GM12873 (cell line): ENCODE results near the gene PNMA6E.

Experiments
- CTCF ChIP-seq: IDR thresholded peaks from 2 replicates; pipeline ENCODE4 v1.5.1; 2012; ENCODE audit warnings: low read depth, mild to moderate bottlenecking, moderate library complexity, low read length, control low read depth; ENCODE audit not compliant: insufficient read depth; ENCODE audit errors: missing control alignments

Gene PNMA6E

GRCh38 chrX:153366878-153367538 is 34.1 kb downstream of the PNMA6E start:
- TF ChIP-seq CTCF: no peak

GRCh38 chrX:153366119-153366518 is 35.0 kb downstream of the PNMA6E start:
- no peak for TF ChIP-seq CTCF

- TF ChIP-seq CTCF: no peak
Observed at GRCh38 chrX:153365670-153366069, 35.5 kb downstream of the PNMA6E start.

DNA sequence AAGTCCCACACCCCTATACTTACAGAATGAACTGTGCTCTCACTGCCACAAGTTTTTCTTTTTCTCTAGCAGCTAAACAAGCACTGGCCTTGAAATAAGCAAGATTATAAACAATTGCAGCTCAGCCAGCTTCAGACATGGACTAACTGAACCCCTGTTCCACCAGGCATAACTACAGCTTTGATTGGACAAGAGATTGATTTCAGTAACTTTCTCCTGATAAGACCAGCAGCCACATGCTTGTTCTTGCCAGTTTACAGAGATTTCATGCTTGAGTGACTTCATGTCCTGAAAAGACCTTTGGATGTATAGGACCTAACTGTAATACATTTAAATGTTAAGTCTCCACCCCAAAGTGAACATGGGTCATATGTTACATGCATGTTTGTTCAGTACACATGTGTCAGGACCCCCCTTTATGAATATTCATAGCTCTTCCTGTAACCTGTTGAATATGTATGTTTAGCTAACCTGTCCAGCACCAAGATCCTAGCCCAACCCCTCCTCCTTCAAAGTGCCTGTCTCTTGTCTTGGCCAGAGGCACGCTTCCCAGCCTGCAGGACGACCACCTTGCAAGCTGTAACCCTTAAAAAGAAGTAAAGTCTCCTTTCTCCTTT is 39.3 kb downstream of the PNMA6E start:
- TF ChIP-seq CTCF: no peak

GRCh38 chrX:153357877-153358276 is 43.3 kb downstream of the PNMA6E start:
- no peak for TF ChIP-seq CTCF

GRCh38 chrX:153353416-153353815 is 47.7 kb downstream of the PNMA6E start:
- TF ChIP-seq CTCF: no peak

DNA sequence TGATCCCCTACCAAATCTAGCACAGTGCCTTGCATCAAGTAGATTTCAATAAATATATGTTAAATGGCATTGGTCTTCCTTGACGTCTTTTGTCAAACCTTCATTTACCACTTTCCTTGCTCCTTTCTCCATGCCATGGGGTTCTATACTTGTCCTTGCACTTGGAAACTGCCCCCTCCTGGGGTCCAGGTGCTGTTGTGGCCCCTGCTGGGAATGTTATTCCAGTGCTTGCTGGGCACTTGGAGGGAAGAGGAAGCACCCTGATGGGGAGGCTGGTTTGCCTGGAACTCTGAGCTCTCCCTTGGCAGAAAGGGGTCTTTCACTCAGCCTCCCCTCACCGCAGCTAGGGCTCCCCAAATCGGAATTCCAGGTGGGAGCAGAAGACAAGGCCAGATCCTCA is 48.3 kb downstream of the PNMA6E start:
- no peak for TF ChIP-seq CTCF
